Measurements from ENCODE around the gene OR13A1.
"Not testable (repeated sequence)": the region's sequence is repeated elsewhere in the genome, so short reads cannot be mapped to it uniquely, and the experiment has no call there.

OR13A1 gene

GRCh38 chr10:45315508-45315907 is at the start of gene OR13A1:
Gene OR13A1 (minus strand): TSS chr10:45315608. CDS start chr10:45304422, 11,186 bp downstream.
- DNase-seq (ENCODE audit: low read depth), result no peak

- DNase-seq (ENCODE audit: low read depth), result not testable (repeated sequence)
Observed at GRCh38 chr10:45361983-45362799, 46.8 kb upstream of the OR13A1 start.

GRCh38 chr10:45358961-45359360 is 43.6 kb upstream of the OR13A1 start:
- not testable (repeated sequence) for DNase-seq (ENCODE audit: low read depth)

GRCh38 chr10:45355494-45355893 is 40.1 kb upstream of the OR13A1 start:
- DNase-seq (ENCODE audit: low read depth), result no peak

- no peak for DNase-seq (ENCODE audit: low read depth)
Observed at GRCh38 chr10:45354261-45354660, 38.9 kb upstream of the OR13A1 start.

- no peak for DNase-seq (ENCODE audit: low read depth)
Observed at GRCh38 chr10:45353186-45353585, 37.8 kb upstream of the OR13A1 start.

GRCh38 chr10:45348196-45348765 is 32.9 kb upstream of the OR13A1 start:
- not testable (repeated sequence) for DNase-seq (ENCODE audit: low read depth)

GRCh38 chr10:45347464-45347863 is 32.1 kb upstream of the OR13A1 start:
- not testable (repeated sequence) for DNase-seq (ENCODE audit: low read depth)

- not testable (repeated sequence) for DNase-seq (ENCODE audit: low read depth)
Observed at GRCh38 chr10:45346652-45347335, 31.4 kb upstream of the OR13A1 start.

- not testable (repeated sequence) for DNase-seq (ENCODE audit: low read depth)
Observed at GRCh38 chr10:45340420-45340819, 25.0 kb upstream of the OR13A1 start.

- DNase-seq (ENCODE audit: low read depth), result no peak
Observed at GRCh38 chr10:45339894-45340293, 24.5 kb upstream of the OR13A1 start.

- not testable (repeated sequence) for DNase-seq (ENCODE audit: low read depth)
Observed at GRCh38 chr10:45331824-45332223, 16.4 kb upstream of the OR13A1 start.

- DNase-seq (ENCODE audit: low read depth), result not testable (repeated sequence)
Observed at GRCh38 chr10:45326864-45327263, 11.5 kb upstream of the OR13A1 start.

- no peak for DNase-seq (ENCODE audit: low read depth)
Observed at GRCh38 chr10:45325116-45325515, 9.7 kb upstream of the OR13A1 start.

GRCh38 chr10:45319702-45320101 is 4.3 kb upstream of the OR13A1 start:
- DNase-seq (ENCODE audit: low read depth), result no peak

- no peak for DNase-seq (ENCODE audit: low read depth)
Observed at GRCh38 chr10:45313264-45313873, 2.0 kb downstream of the OR13A1 start.

- DNase-seq (ENCODE audit: low read depth), result no peak
Observed at GRCh38 chr10:45308707-45309106, 6.7 kb downstream of the OR13A1 start.

GRCh38 chr10:45302573-45302972 is 12.8 kb downstream of the OR13A1 start:
- no peak for DNase-seq (ENCODE audit: low read depth)

GRCh38 chr10:45298341-45298955 is 17.0 kb downstream of the OR13A1 start:
- DNase-seq (ENCODE audit: low read depth), result not testable (repeated sequence)

- no peak for DNase-seq (ENCODE audit: low read depth)
Observed at GRCh38 chr10:45294681-45295080, 20.7 kb downstream of the OR13A1 start.

GRCh38 chr10:45286980-45287379 is 28.4 kb downstream of the OR13A1 start:
- DNase-seq (ENCODE audit: low read depth), result no peak

GRCh38 chr10:45282061-45282460 is 33.3 kb downstream of the OR13A1 start:
- DNase-seq (ENCODE audit: low read depth), result no peak

Measured in stimulated activated CD8-positive, alpha-beta memory T cell treated with anti-CD3 and anti-CD28 coated beads, Interleukin-12 subunit alpha, Interleukin-12 subunit beta, amount 100 ng/mL, for 1 hour (primary cell).